ENCODE data around the gene ADSL. TPM values are rescaled to one million over a fixed set of nuclear protein-coding genes. Genes with fewer than 3 reads are reported as not detected.

Gene ADSL
- total RNA-seq, 1 donor = 155 TPM

DNA sequence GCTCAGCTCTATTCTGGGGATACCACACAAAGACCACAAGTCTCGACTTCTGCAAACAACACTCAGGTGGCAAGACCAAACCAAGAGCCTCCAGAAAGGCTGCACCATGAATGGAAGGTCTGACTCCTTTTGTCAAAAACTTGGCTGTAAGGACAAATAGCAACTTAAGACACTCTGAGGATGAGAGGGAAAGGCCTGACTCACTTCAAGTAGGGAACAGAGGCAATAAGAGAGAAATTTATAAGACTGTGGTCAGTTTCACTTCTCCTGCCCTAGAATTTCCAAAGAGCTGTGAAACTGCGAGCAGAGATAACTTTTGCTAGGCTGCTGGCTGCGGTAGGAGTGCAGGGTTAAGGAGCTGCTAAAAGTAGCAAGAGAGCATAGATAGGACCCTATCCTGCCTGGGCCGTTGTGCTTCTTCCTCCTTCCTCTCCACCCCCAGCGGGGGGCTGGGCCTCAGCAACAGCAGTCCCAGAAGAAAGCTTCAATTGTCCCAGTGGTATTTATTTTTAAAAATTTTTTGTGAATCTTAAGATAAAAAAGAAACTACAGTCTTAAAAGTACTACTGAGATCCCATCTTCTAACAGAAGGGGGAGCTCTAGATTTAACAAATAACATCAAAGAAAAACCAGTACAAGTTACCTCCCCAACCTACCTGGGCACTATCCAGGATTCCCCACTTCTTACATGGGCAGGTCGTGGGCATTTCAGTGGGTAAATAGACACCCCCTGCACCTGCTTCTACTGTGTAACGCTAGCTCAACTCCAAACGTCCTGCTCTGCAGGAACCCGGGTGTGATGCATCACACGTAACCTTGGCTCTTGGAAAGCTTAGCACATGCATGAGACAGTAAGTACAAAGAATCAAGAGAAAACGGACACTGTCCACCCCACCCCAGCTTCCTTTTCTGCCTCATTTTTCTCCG, 90.5 kb downstream of the ADSL start:
- Histone ChIP-seq H2AFZ (ENCODE audit: low read length) (no peak overlapping the region), H4K20me1 (ENCODE audit: insufficient read depth, low read length) (peaks cover 19% of the 10 kb centered on the region), H3K79me2 (ENCODE audit: insufficient read depth, low read length) (peaks cover 36% of the 10 kb centered on the region), H3K27me3 (ENCODE audit: insufficient read depth, low read length) (no peaks in the 10 kb centered on the region), H3K4me2 (ENCODE audit: insufficient read depth, low read length) (peak overlapping the region; percentile 71), H3K36me3 (ENCODE audit: insufficient read depth, low read length) (peaks cover 12% of the 10 kb centered on the region), H3K9me3 (ENCODE audit: low read depth, low read length) (no peaks in the 10 kb centered on the region), H3K27ac (ENCODE audit: low read depth, low read length) (peak overlapping the region; percentile 62), H3K4me1 (ENCODE audit: insufficient read depth, low read length) (peaks cover 25% of the 10 kb centered on the region), H3K4me3 (ENCODE audit: insufficient read depth, low read length) (peak overlapping the region; percentile 2)
- TF ChIP-seq, protein P1, sequence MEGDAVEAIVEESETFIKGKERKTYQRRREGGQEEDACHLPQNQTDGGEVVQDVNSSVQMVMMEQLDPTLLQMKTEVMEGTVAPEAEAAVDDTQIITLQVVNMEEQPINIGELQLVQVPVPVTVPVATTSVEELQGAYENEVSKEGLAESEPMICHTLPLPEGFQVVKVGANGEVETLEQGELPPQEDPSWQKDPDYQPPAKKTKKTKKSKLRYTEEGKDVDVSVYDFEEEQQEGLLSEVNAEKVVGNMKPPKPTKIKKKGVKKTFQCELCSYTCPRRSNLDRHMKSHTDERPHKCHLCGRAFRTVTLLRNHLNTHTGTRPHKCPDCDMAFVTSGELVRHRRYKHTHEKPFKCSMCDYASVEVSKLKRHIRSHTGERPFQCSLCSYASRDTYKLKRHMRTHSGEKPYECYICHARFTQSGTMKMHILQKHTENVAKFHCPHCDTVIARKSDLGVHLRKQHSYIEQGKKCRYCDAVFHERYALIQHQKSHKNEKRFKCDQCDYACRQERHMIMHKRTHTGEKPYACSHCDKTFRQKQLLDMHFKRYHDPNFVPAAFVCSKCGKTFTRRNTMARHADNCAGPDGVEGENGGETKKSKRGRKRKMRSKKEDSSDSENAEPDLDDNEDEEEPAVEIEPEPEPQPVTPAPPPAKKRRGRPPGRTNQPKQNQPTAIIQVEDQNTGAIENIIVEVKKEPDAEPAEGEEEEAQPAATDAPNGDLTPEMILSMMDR (IDR thresholded peaks at IDR 0.05; ENCODE audit: extremely low read depth, low read depth, low read length) = peak; percentile 73
- peak; percentile 56 for DNase-seq (ENCODE audit: insufficient read length, low spot score, missing footprints)

Other genes with a start within 250 kb of the ADSL start
- gene TNRC6B, start 168.6 kb upstream of the ADSL start, total RNA-seq = 26.4 and 33.9 TPM in 2 replicates
- gene SGSM3, start 24.1 kb downstream of the ADSL start, total RNA-seq = 31.2 and 35.5 TPM in 2 replicates

Measured in osteoblast (primary cell).